Measurements from ENCODE around the gene TNIK.

- TF ChIP-seq CTCF (IDR thresholded peaks at IDR 0.05 in 8 of 11, conservative IDR thresholded peaks at IDR 0.05 in 3 of 11) (no peak), POLR2A (IDR thresholded peaks at IDR 0.05) (no peak)
Observed at GRCh38 chr3:171225708-171226107, 234.5 kb downstream of the TNIK start.
